Small intestine (tissue), 7 donors: ENCODE results near the gene MUSTN1. TPM values are rescaled to one million over a fixed set of nuclear protein-coding genes. Genes with fewer than 3 reads are reported as not detected.

Source experiments
- DNase-seq, 2 donors: peaks; one replicate each; pipeline versions ENCODE4 v3.0.0 to v3.0.0-alpha.2; 2013
- FAIRE-seq: peaks from 2 replicates; lab custom pipeline; 2012; peaks lifted over from hg19 to GRCh38; lab: Jason Lieb, UNC
- H3K27ac ChIP-seq, 3 donors: one replicate each; pipeline ENCODE4 v1.5.1; 2013; ENCODE audit warnings: low read length in 2 of 3, mild to moderate bottlenecking in 2 of 3, control low read depth in 1 of 3, inconsistent platforms in 1 of 3, low read depth in 1 of 3, moderate library complexity in 1 of 3
- H3K27me3 ChIP-seq, 3 donors: one replicate each; pipeline ENCODE4 v1.6.1; 2013; ENCODE audit warnings: low read length in 3 of 3, inconsistent platforms in 1 of 3; ENCODE audit not compliant: control insufficient read depth in 3 of 3, insufficient read depth in 3 of 3
- H3K36me3 ChIP-seq, 3 donors: one replicate each; pipeline ENCODE4 v1.6.1; 2013; ENCODE audit warnings: low read length in 3 of 3, inconsistent platforms in 1 of 3, low read depth in 1 of 3, mild to moderate bottlenecking in 1 of 3, moderate library complexity in 1 of 3; ENCODE audit not compliant: control insufficient read depth in 3 of 3, insufficient read depth in 2 of 3
- H3K4me1 ChIP-seq, 3 donors: one replicate each; pipeline ENCODE4 v1.6.1; 2013; ENCODE audit warnings: low read length in 2 of 3, inconsistent platforms in 1 of 3, low read depth in 1 of 3, mild to moderate bottlenecking in 1 of 3, moderate library complexity in 1 of 3; ENCODE audit not compliant: control insufficient read depth in 3 of 3, insufficient read depth in 2 of 3
- H3K4me3 ChIP-seq, 3 donors: one replicate each; pipeline ENCODE4 v1.5.1; 2013; ENCODE audit warnings: low read length in 3 of 3, control low read depth in 1 of 3, inconsistent platforms in 1 of 3, low read depth in 1 of 3, mild to moderate bottlenecking in 1 of 3, moderate library complexity in 1 of 3
- H3K9me3 ChIP-seq, 2 donors: one replicate each; pipeline ENCODE4 v1.6.1; 2013; ENCODE audit warnings: low read depth in 1 of 2, low read length in 1 of 2; ENCODE audit not compliant: control insufficient read depth in 2 of 2, insufficient read depth in 1 of 2
- WGBS, 3 donors: extraction: QIAGEN DNeasy Blood & Tissue Kit; methylation state at CpG; one replicate each; pipeline ENCODE4 v1.1.7; 2013; 5-methylcytosine and 5-hydroxymethylcytosine counted together
- polyA plus RNA-seq, 4 donors: library from polyadenylated mRNA; stranded (reverse) in 3 of 4; unstranded in 1 of 4; fragments of 200-250 nt in 3 of 4; fragments of 120-200 nt in 1 of 4; gene quantifications; one replicate each; pipeline versions ENCODE4 v1.2.1 to v1.2.3, GENCODE V29; 2013
- donor health status: healthy with polysubstance abuse.
- donor health status: control.
- donor health status: control.
- donor health status: Bipolar disorder and iron deficiency.
- donor health status: healthy.

Gene MUSTN1
- polyA plus RNA-seq, 4 donors: 3.4 to 32.3 (median 7.4) TPM

GRCh38 chr3:52860424-52860768 is 25.6 kb upstream of the MUSTN1 start:
- no peak for FAIRE-seq
- H3K4me3 ChIP-seq: no peak overlapping the region
- no peak overlapping the region for H3K27ac ChIP-seq
- H3K36me3 ChIP-seq: peaks cover 0 to 5% (median 0%) of the 10 kb centered on the region in 3 donors
- WGBS, 3 donors: 79 to 93% (median 82%) methylated on average over 8 of the region's 8 CpGs
- H3K4me1 ChIP-seq: no peaks in the 10 kb centered on the region
- no peaks in the 10 kb centered on the region for H3K27me3 ChIP-seq
- H3K9me3 ChIP-seq: peaks cover 2 to 4% of the 10 kb centered on the region in 2 donors
- no peak for DNase-seq

GRCh38 chr3:52859686-52860423 is 25.0 kb upstream of the MUSTN1 start:
- H3K4me3 ChIP-seq: no peak overlapping the region
- 88 to 93% (median 88%) methylated on average over 8 of the region's 8 CpGs for WGBS, 3 donors
- FAIRE-seq: no peak

GRCh38 chr3:52857864-52858263 is 23.0 kb upstream of the MUSTN1 start:
- Histone ChIP-seq H3K27me3 (no peaks in the 10 kb centered on the region), H3K36me3 (peaks cover 0 to 10% (median 0%) of the 10 kb centered on the region in 3 donors), H3K4me3 (no peak overlapping the region), H3K9me3 (no peaks in the 10 kb centered on the region), H3K4me1 (no peaks in the 10 kb centered on the region), H3K27ac (no peak overlapping the region)
- DNase-seq (no peak), FAIRE-seq (no peak)
- WGBS, 3 donors: 87 to 92% (median 92%) methylated on average over 5 of the region's 5 CpGs

More at GRCh38 chr3:52859686-52860423, 25.0 kb upstream of the MUSTN1 start:
- peaks cover 0 to 5% (median 0%) of the 10 kb centered on the region in 3 donors for H3K36me3 ChIP-seq
- H3K27ac ChIP-seq: no peak overlapping the region
- no peaks in the 10 kb centered on the region for H3K27me3 ChIP-seq
- H3K4me1 ChIP-seq: no peaks in the 10 kb centered on the region
- H3K9me3 ChIP-seq: peaks cover 2 to 4% of the 10 kb centered on the region in 2 donors
- DNase-seq: no peak

- no peak overlapping the region for H3K27ac ChIP-seq
These were observed 22.3 kb upstream of the MUSTN1 start for GRCh38 chr3:52857133-52857532.

GRCh38 chr3:52856666-52857065 is 21.8 kb upstream of the MUSTN1 start:
- no peak for FAIRE-seq
- no peak overlapping the region for H3K27ac ChIP-seq
- 85 to 91% (median 86%) methylated on average over 5 of the region's 5 CpGs for WGBS, 3 donors

More at GRCh38 chr3:52857133-52857532, 22.3 kb upstream of the MUSTN1 start:
- DNase-seq (no peak), FAIRE-seq (no peak)
- Histone ChIP-seq H3K4me3 (no peak overlapping the region), H3K4me1 (no peaks in the 10 kb centered on the region), H3K36me3 (peaks cover 0 to 13% (median 3%) of the 10 kb centered on the region in 3 donors), H3K9me3 (no peaks in the 10 kb centered on the region), H3K27me3 (no peaks in the 10 kb centered on the region)
- 85 to 92% (median 92%) methylated on average over 3 of the region's 3 CpGs for WGBS, 3 donors

GRCh38 chr3:52854013-52854412 is 19.2 kb upstream of the MUSTN1 start:
- Histone ChIP-seq H3K4me3 (no peak overlapping the region), H3K36me3 (peaks cover 0 to 33% (median 5%) of the 10 kb centered on the region in 3 donors), H3K4me1 (no peaks in the 10 kb centered on the region), H3K27ac (no peak overlapping the region), H3K9me3 (no peaks in the 10 kb centered on the region), H3K27me3 (no peaks in the 10 kb centered on the region)
- DNase-seq (no peak), FAIRE-seq (no peak)
- WGBS, 3 donors: 84 to 96% (median 93%) methylated on average over 2 of the region's 2 CpGs

More at GRCh38 chr3:52856666-52857065, 21.8 kb upstream of the MUSTN1 start:
- no peak for DNase-seq
- peaks cover 0 to 17% (median 3%) of the 10 kb centered on the region in 3 donors for H3K36me3 ChIP-seq
- no peaks in the 10 kb centered on the region for H3K4me1 ChIP-seq
- no peaks in the 10 kb centered on the region for H3K27me3 ChIP-seq
- no peak overlapping the region for H3K4me3 ChIP-seq
- no peaks in the 10 kb centered on the region for H3K9me3 ChIP-seq

GRCh38 chr3:52852419-52852818 is 17.6 kb upstream of the MUSTN1 start:
- WGBS, 3 donors: 83 to 92% (median 90%) methylated on average over 2 of the region's 2 CpGs
- no peak overlapping the region for H3K4me3 ChIP-seq
- H3K36me3 ChIP-seq: peaks cover 0 to 45% (median 5%) of the 10 kb centered on the region in 3 donors
- no peaks in the 10 kb centered on the region for H3K27me3 ChIP-seq
- DNase-seq (no peak), FAIRE-seq (no peak)
- no peaks in the 10 kb centered on the region for H3K4me1 ChIP-seq
- H3K9me3 ChIP-seq: no peaks in the 10 kb centered on the region
- no peak overlapping the region for H3K27ac ChIP-seq

GRCh38 chr3:52851348-52851747 is 16.5 kb upstream of the MUSTN1 start:
- no peak for FAIRE-seq
- Histone ChIP-seq H3K27me3 (no peaks in the 10 kb centered on the region), H3K9me3 (no peaks in the 10 kb centered on the region), H3K4me1 (no peaks in the 10 kb centered on the region), H3K27ac (no peak overlapping the region), H3K4me3 (no peak overlapping the region), H3K36me3 (peaks cover 0 to 47% (median 5%) of the 10 kb centered on the region in 3 donors)
- WGBS, 3 donors: 73 to 90% (median 74%) methylated on average over 3 of the region's 3 CpGs
- DNase-seq: peak; percentile 25 to 58
